Measurements from ENCODE around the gene FLOT1.

GRCh38 chr6:30779850-30780641 lies 37.6 kb upstream of the FLOT1 start:
- no peak for TF ChIP-seq BHLHE40 (IDR thresholded peaks at IDR 0.05; ENCODE audit: low read length)
- TF ChIP-seq TERF1 (CRISPR knock-in tag; IDR thresholded peaks at IDR 0.05) = no peak
- TF ChIP-seq MAFF (IDR thresholded peaks at IDR 0.05; ENCODE audit: low read depth, low read length) = no peak
- TF ChIP-seq, protein P1, sequence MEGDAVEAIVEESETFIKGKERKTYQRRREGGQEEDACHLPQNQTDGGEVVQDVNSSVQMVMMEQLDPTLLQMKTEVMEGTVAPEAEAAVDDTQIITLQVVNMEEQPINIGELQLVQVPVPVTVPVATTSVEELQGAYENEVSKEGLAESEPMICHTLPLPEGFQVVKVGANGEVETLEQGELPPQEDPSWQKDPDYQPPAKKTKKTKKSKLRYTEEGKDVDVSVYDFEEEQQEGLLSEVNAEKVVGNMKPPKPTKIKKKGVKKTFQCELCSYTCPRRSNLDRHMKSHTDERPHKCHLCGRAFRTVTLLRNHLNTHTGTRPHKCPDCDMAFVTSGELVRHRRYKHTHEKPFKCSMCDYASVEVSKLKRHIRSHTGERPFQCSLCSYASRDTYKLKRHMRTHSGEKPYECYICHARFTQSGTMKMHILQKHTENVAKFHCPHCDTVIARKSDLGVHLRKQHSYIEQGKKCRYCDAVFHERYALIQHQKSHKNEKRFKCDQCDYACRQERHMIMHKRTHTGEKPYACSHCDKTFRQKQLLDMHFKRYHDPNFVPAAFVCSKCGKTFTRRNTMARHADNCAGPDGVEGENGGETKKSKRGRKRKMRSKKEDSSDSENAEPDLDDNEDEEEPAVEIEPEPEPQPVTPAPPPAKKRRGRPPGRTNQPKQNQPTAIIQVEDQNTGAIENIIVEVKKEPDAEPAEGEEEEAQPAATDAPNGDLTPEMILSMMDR (CRISPR knock-in tag; IDR thresholded peaks at IDR 0.05) = no peak
- TF ChIP-seq ZBTB7B (CRISPR knock-in tag; IDR thresholded peaks at IDR 0.05) = no peak
- no peak for TF ChIP-seq POLR2A (IDR thresholded peaks at IDR 0.05; ENCODE audit: insufficient read depth in 1 of 2, low read depth in 2 of 2, low read length in 2 of 2)
- no peak for TF ChIP-seq MXI1 (IDR thresholded peaks at IDR 0.05; ENCODE audit: borderline replicate concordance, low read depth, low read length)
- TF ChIP-seq NR1H2 (CRISPR knock-in tag; IDR thresholded peaks at IDR 0.05; ENCODE audit: borderline replicate concordance, low read depth) = no peak
